K562 (cell line): ENCODE data around the gene DXO. TPM values are rescaled to one million over a fixed set of nuclear protein-coding genes. Genes with fewer than 3 reads are reported as not detected.

Experiments
- CC2D1A ChIP-seq: fragments of 450-650 bp; IDR thresholded peaks from 2 replicates; pipeline ENCODE4 v1.6.1; 2017; ENCODE audit warnings: mild to moderate bottlenecking
- HIVEP1 ChIP-seq: fragments of 250-450 bp; sonication (Bioruptor Pico); IDR thresholded peaks from 2 replicates; pipeline ENCODE4 v1.4.0; 2020; ENCODE audit warnings: mild to moderate bottlenecking
- HNRNPK ChIP-seq: fragments of 200-400 bp; formaldehyde crosslinking; IDR thresholded peaks from one replicate; pipeline ENCODE4 v1.6.1; 2018; ENCODE audit warnings: mild to moderate bottlenecking, low read depth, low read length; ENCODE audit not compliant: poor library complexity, severe bottlenecking
- SIN3A ChIP-seq, 2 experiments: fragments of 150-350 bp in 1 of 2; IDR thresholded peaks; 2 replicates each; pipeline ENCODE4 v1.6.1; 2011 to 2016; ENCODE audit warnings: borderline replicate concordance in 2 of 2, low read depth in 2 of 2, low read length in 2 of 2, mild to moderate bottlenecking in 2 of 2, moderate library complexity in 2 of 2; ENCODE audit not compliant: control insufficient read depth in 1 of 2
- ZBTB1 ChIP-seq: sonication (generic); formaldehyde crosslinking; IDR thresholded peaks from 2 replicates; pipeline ENCODE4 v1.8.1; 2023; ENCODE audit warnings: missing genetic modification reagents, low read depth, mild to moderate bottlenecking, borderline replicate concordance
- ZC3H11A ChIP-seq: IDR thresholded peaks from 2 replicates; pipeline ENCODE4 v1.6.1; 2012; ENCODE audit warnings: low read depth, low read length, improper control_type of control experiment
- ZNF133 ChIP-seq: fragments of 250-450 bp; sonication (Bioruptor Pico); IDR thresholded peaks from 2 replicates; pipeline ENCODE4 v1.4.0; 2020; ENCODE audit warnings: mild to moderate bottlenecking
- ZNF146 ChIP-seq: IDR thresholded peaks from one replicate; pipeline ENCODE4 v1.6.1; 2018; ENCODE audit warnings: missing compliant biosample characterization; ENCODE audit not compliant: unreplicated experiment
- ZNF174 ChIP-seq: fragments of 250-450 bp; sonication (Bioruptor Pico); IDR thresholded peaks from 2 replicates; pipeline ENCODE4 v1.4.0; 2020; ENCODE audit warnings: mild to moderate bottlenecking
- polyA plus RNA-seq, 8 experiments: library from polyadenylated mRNA; depleted of rRNA in 4 of 8; stranded (reverse) in 5 of 8; unstranded in 3 of 8; fragments of >200 nt; fragmentation: Nextera tagmentation in 2 of 8; fragmentation: Illumina TruSeq in 1 of 8; extraction: Ambion mirVana in 2 of 8; extraction: Trizol in 1 of 8; gene quantifications; 2 replicates each; pipeline versions ENCODE4 v1.2.1 to v1.2.3, GENCODE V29; 2011 to 2014; ENCODE audit warnings: inconsistent platforms in 1 of 8, missing spikeins in 1 of 8
- total RNA-seq, 7 experiments: library from RNA; depleted of rRNA in 6 of 7; stranded (reverse); fragments of >200 nt in 6 of 7; fragmentation: Illumina TruSeq in 2 of 7; extraction: Trizol in 2 of 7; gene quantifications; 2 replicates each; pipeline versions ENCODE4 v1.2.1 to v1.2.3, GENCODE V29; 2011 to 2021; ENCODE audit warnings: low replicate concordance in 1 of 7
- TF ChIP-seq, protein P1 (sequence below), 2 experiments: fragments of 450-650 bp; formaldehyde crosslinking in 1 of 2; IDR thresholded peaks; 2 replicates each; pipeline versions ENCODE4 v1.4.0 to v1.6.1; 2014 to 2020; ENCODE audit warnings: mild to moderate bottlenecking in 2 of 2, borderline replicate concordance in 1 of 2, low read depth in 1 of 2
- TF ChIP-seq, protein P2 (sequence below), 2 experiments: fragments of 250-450 bp in 1 of 2; fragments of 450-650 bp in 1 of 2; sonication (Bioruptor Pico) in 1 of 2; IDR thresholded peaks; 2 replicates each; pipeline versions ENCODE4 v1.6.1 to v1.8.0; 2016 to 2021; ENCODE audit warnings: mild to moderate bottlenecking in 2 of 2, moderate library complexity in 2 of 2, missing compliant biosample characterization in 1 of 2, missing genetic modification characterization in 1 of 2
- TF ChIP-seq, protein P3 (sequence below): sonication (generic); formaldehyde crosslinking; IDR thresholded peaks from 2 replicates; pipeline ENCODE4 v1.8.0; 2023; ENCODE audit warnings: mild to moderate bottlenecking, missing genetic modification reagents

The DXO gene
- total and polyA plus RNA-seq, 9 of the 15 experiments (the other 6 are each of a cell fraction or from before 2014, with no cell fraction given), result 6.4 to 35.1 (median 19.4) TPM

DNA sequence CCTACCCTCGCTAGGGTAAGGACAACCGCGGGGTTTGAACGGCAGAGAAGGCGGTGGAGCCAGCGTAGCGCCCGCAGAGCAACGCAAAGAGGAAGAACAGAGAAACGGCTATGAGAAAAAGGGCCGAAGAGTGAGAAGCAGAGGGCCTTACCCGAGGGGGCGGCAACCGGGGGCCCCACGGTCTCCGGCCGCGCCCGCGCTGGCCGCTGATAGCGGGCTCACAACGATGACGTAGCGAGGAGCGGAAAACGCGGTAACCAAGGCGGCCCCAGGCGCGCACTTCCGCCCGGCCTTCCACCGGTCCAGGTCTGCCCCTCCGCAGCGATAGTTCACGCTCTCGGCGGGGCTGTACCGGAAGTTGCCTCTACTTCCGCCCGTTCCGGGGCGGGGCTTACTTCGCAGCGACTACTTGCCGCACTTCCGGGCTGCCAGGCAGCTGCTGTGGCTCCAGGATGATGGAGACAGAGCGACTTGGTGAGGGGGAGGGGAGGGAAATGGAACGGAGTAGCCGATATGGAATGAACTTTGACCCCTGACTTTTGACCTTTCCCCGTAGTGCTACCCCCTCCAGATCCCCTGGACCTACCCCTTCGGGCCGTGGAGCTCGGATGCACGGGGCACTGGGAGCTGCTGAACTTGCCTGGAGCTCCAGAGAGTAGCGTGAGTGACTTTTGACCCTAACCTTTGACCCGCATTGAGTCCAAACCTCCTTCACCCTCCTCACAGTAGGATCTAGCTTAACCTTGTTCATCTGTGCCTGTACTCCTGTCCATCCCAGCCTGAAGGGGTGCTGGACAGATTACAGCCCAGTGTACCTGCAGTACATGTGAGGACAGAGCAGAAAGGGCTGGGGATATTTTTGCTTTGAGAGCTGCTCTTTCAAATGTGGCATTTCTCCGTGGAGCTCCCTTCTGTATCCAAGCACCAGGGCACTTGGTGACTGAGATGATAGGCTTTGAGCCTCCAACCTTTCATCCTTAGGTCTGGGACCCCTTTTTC lies 12.9 kb downstream of the DXO start, which contains the start of the genes NELFE and SKIC2 (continued):
- TF ChIP-seq, protein P1, sequence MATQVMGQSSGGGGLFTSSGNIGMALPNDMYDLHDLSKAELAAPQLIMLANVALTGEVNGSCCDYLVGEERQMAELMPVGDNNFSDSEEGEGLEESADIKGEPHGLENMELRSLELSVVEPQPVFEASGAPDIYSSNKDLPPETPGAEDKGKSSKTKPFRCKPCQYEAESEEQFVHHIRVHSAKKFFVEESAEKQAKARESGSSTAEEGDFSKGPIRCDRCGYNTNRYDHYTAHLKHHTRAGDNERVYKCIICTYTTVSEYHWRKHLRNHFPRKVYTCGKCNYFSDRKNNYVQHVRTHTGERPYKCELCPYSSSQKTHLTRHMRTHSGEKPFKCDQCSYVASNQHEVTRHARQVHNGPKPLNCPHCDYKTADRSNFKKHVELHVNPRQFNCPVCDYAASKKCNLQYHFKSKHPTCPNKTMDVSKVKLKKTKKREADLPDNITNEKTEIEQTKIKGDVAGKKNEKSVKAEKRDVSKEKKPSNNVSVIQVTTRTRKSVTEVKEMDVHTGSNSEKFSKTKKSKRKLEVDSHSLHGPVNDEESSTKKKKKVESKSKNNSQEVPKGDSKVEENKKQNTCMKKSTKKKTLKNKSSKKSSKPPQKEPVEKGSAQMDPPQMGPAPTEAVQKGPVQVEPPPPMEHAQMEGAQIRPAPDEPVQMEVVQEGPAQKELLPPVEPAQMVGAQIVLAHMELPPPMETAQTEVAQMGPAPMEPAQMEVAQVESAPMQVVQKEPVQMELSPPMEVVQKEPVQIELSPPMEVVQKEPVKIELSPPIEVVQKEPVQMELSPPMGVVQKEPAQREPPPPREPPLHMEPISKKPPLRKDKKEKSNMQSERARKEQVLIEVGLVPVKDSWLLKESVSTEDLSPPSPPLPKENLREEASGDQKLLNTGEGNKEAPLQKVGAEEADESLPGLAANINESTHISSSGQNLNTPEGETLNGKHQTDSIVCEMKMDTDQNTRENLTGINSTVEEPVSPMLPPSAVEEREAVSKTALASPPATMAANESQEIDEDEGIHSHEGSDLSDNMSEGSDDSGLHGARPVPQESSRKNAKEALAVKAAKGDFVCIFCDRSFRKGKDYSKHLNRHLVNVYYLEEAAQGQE (IDR thresholded peaks at IDR 0.05; ENCODE audit: borderline replicate concordance), result no peak
- TF ChIP-seq, protein P1 (CRISPR knock-in tag; IDR thresholded peaks at IDR 0.05; ENCODE audit: low read depth), result peak; percentile 53; the same call in 1 of the 2 replicates
- TF ChIP-seq ZNF174, result 0 out of 2 replicates have a peak, but pooled peaks have one; percentile 47
- TF ChIP-seq HIVEP1 (CRISPR knock-in tag), result peak; percentile 91
- TF ChIP-seq ZBTB1 (CRISPR knock-in tag), result no peak
- TF ChIP-seq ZNF146, result no peak
- peak; percentile 98 to 99 for TF ChIP-seq SIN3A (IDR thresholded peaks at IDR 0.05; ENCODE audit: borderline replicate concordance in 2 of 2, control insufficient read depth in 1 of 2, low read depth in 2 of 2, low read length in 2 of 2)
- TF ChIP-seq HNRNPK, result no peak
- TF ChIP-seq, protein P2, sequence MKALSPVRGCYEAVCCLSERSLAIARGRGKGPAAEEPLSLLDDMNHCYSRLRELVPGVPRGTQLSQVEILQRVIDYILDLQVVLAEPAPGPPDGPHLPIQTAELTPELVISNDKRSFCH (CRISPR knock-in tag; IDR thresholded peaks at IDR 0.05), result 0 out of 2 replicates have a peak, but pooled peaks have one; percentile 7
- TF ChIP-seq, protein P2 (tag; IDR thresholded peaks at IDR 0.05), result peak; percentile 98
- peak; percentile 73 for TF ChIP-seq CC2D1A
- TF ChIP-seq, protein P3, sequence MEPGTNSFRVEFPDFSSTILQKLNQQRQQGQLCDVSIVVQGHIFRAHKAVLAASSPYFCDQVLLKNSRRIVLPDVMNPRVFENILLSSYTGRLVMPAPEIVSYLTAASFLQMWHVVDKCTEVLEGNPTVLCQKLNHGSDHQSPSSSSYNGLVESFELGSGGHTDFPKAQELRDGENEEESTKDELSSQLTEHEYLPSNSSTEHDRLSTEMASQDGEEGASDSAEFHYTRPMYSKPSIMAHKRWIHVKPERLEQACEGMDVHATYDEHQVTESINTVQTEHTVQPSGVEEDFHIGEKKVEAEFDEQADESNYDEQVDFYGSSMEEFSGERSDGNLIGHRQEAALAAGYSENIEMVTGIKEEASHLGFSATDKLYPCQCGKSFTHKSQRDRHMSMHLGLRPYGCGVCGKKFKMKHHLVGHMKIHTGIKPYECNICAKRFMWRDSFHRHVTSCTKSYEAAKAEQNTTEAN (CRISPR knock-in tag), result no peak
- TF ChIP-seq ZNF133 (CRISPR knock-in tag), result 0 out of 2 replicates have a peak, but pooled peaks have one; percentile 69
- TF ChIP-seq ZC3H11A, result 0 out of 2 replicates have a peak, but pooled peaks have one; percentile 51
